ENCODE data around the gene SPOCD1.

SPOCD1 gene

DNA sequence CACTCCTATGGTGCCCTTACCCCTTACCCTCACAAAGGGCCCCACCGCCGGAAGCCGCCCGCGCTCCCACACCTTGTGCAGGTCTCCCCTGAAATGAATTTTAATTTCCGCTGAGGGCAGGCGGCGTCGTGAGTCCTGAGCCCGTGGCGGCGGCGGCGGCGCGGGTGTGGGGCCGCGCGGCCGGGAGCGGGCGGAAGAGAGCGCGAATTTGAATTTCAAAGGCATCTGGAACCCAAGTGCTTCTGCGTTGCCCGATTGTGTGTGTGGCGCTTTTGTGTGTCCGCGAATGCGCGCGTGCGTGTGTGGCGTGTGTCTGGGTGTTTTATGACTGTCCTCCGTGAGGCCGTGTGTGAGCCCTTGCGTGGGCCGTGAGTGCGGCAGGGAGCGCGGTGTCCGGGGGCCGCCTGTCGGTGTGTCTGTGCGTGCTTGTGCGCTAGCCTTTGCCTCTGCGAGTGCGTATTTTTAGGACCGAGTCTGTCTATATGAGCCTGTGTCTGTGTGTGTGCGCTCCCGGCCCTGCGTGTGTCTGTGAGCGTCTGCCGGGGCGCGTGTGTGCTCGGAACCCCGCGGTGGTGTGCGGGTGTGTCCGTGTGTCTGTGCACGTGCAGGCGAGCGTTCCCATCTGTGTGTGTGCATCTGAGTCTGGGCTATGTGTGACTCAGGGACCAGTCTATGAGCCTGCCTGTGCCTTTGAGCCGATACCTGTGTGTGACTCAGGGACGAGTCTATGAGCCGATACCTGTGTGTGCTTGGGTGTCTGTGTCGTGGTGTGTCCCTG, 43.7 kb downstream of the SPOCD1 start:
- DNase-seq (ENCODE audit: low spot score), result no peak

DNA sequence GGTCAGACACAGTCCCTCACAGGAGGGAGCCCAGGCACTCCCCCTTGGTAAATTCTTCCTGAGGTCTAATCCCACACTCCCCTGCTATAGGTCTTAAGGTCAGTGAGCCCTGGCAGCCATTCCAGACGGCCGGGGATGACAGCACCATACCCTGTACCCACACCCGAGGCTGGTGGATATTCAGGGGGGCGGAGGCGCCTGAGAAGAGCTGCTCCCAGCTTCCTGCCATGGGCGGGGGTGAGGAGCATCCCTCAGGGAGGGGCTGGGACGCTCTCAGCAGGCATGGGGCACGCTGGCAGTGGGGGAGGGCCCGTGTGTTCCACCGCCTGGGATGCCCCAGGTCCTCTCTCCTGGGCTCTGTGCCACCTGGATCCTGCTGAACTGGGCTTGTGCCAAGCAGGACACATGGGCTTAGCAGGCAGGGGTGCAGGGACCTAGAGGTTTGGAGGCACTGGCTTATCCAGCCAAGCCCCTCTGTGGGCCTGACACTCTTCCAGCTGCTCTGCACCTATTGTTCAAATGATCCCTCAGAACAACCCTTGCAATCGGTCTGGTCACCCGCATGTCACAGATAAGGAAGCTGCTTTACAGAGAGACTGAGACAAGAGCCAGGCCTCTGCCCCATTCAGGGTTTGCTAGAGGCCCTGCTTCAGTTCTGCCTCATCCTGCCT, 46.0 kb downstream of the SPOCD1 start:
- DNase-seq (ENCODE audit: low spot score), result no peak

DNA sequence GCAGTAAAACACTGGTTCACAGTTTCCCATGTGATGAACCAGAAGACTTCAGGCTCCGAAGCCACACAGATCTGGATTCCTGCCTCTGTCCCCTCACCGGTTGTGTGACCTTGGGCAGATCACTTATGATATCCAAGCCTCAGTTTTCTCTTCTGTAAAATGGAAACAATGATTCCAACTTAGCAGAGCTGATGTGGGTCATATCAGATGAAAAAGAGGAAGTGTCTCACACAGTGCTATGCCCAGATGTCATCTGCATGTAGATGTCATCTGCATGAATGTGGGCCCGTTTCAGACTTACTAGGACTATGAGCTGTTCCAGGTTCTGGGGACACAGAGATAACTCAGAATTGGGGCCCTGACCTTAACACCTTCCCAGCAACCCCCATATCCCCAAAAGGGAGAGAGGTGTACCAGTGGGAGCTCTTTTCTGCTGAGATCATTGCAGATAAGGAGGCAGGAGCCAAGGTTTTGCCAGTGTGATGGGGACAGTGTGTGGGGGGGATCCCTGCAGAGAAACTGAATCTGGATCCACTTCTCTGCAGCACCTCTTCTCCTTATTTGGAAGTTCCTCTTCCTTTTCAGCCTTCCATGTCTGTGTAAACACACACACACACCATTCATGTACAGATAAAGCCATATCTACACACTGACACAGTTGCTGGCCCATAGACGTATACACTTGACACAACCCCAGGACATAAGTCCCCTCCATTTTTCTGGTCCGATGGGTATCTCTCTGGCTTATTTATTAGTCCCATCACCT, 46.7 kb downstream of the SPOCD1 start:
- peak; percentile 76 for DNase-seq (ENCODE audit: low spot score)

DNA sequence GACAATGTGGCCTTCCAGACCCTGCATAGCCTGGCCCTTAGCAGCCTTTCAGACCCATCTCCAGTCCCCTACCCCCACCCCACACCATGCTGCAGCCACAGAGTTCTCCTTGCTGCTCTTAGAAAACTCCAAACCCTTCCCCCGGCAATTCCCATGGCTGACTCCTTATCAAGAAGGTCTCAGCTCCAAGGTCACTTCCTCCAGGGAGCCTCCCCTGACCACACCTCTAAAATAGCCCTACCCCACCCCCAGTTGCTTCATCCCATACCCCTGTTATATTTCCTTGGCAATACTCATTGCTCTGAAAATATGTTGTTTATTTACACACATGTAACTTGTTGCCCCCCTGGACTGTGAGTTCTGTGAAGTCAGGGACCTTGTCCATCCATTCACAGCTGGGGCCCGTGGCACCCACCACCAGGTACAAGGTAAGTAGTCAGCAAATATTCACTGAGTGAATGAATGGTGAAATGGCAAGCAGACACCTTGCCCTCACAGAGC, 47.4 kb downstream of the SPOCD1 start:
- no peak for DNase-seq (ENCODE audit: low spot score)

DNA sequence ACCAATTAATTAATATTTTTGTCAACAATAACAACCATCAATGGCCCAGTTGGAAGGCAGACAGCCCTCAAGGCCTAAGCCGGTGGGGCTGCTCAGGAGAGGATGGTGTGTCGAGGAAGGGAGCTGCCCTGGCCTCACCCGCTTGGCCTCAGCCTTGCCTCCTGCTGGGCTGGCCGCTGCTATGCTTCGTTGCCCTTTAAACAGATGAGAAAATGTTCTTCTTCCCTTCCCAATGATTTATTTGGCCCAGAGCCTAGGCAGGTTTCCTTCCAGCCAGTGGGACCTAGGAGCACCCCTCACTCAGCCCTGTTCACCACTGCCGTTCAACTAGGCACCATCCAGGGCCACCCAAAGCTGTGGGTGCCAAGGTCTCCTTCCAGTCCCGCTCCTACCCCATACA, 48.6 kb downstream of the SPOCD1 start:
- DNase-seq (ENCODE audit: low spot score), result no peak

DNA sequence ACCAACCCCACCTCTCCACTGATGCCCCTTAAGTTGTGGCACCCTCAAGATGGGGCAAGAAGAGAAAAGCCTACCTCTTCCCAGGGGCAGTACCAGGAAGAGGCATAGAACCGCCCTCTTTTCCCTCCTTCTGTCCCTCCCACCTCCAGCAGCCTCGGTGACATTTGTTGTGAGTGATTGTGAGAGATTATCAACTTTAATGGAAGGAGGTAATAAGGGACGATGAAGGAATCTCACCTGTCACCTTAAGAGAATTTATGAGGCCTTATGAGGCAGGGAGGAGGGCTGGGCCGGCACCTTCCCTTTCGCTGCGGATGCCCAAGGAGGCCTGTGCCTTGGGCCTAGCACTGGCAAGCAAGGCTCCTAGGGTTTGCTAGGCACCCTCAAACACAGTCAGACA, 50.3 kb downstream of the SPOCD1 start:
- DNase-seq (ENCODE audit: low spot score), result no peak

DNA sequence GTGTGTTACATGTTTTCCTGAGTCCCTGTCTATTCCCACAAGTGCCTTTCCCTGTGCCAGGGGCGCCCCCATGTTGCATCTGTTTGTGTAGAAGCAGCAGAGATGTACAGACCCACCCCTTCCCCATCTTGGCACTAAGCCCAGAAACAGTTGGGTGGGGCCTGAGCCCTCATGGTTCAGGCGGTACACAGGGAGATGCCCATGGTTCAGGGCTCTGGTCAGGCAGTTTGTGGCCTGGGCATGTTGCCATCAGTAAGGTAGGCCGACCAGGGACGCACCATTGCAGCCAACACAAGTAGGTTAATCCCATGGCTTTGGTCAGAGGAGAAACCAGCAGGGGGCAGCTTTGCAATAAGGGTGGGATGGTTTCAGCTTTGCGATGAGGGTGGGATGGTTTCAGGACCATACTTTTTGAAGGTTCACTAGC, 50.8 kb downstream of the SPOCD1 start:
- peak; percentile 58 for DNase-seq (ENCODE audit: low spot score)

DNA sequence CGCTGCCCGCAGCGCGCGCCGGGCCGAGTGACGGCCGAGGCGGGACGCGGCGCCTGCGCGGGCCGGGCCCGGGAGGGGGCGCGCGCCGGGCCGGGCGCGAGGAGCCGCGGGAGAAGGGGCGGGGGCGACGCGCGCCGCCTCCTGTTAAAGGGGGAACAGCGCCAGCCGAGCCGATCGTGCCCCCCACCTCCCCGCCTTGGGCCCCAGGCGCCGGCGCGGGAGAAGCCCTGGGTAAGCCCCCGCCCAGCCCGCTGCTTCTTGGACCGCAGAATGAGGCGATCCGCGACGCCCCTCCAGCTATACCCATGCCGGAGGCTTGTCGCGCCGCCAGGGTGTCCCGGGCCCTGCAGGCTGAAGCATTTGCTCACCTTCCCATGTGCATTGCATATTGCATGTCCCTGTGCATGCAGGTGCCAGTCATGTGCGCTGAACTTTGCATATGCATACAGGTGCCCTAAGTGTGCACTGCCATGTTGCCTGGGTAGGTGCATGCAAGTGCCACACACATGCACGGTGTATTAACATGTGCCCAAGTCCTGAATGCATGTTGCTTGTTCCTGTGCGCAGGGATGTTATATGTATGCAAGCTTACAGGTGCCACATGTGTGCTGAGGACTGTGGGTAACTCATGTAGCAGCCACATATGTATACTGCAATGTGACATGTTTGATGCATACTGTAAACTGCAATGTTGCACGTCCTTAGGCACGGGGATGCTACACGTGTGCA, 51.3 kb downstream of the SPOCD1 start, which contains the start of gene ADGRB2:
ADGRB2 (minus strand) TSS at position 29 of the 729 bp plus-strand sequence. CDS start 7,119 bp downstream, outside the sequence.
- DNase-seq (ENCODE audit: low spot score), result peak; percentile 72

DNA sequence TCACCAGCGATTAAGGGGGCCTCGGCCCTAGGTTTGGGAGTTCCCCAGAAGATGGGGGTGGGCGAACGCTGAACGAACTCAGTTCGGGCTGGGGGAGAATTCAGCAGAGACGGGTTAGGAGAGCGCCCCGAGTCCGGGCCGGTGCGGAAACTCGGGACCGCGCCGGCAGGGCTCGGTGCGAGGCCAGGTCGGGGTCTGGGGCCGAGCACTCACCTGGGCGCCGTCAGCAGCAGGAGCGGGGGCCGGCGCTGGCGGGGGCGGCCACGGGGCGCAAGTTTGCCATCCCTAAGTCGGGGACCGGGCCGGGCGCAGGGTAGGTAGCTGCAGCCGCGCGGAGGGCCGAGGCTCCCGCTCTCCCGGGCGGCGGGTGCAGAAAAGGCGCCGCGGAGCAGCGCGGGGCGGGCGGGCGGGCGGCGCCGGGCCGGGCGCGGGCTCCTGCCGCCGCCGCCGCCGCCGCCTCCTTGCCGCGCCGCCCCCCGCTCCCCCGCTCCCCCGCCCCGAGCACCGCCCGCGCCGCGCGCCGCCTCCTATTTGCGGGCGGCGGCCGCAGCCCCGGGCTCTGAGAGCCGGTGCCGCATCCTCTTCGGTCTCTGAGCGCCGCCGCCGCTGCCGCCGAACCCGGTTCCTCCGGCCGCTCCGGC, 52.0 kb downstream of the SPOCD1 start:
- no peak for DNase-seq (ENCODE audit: low spot score)

DNA sequence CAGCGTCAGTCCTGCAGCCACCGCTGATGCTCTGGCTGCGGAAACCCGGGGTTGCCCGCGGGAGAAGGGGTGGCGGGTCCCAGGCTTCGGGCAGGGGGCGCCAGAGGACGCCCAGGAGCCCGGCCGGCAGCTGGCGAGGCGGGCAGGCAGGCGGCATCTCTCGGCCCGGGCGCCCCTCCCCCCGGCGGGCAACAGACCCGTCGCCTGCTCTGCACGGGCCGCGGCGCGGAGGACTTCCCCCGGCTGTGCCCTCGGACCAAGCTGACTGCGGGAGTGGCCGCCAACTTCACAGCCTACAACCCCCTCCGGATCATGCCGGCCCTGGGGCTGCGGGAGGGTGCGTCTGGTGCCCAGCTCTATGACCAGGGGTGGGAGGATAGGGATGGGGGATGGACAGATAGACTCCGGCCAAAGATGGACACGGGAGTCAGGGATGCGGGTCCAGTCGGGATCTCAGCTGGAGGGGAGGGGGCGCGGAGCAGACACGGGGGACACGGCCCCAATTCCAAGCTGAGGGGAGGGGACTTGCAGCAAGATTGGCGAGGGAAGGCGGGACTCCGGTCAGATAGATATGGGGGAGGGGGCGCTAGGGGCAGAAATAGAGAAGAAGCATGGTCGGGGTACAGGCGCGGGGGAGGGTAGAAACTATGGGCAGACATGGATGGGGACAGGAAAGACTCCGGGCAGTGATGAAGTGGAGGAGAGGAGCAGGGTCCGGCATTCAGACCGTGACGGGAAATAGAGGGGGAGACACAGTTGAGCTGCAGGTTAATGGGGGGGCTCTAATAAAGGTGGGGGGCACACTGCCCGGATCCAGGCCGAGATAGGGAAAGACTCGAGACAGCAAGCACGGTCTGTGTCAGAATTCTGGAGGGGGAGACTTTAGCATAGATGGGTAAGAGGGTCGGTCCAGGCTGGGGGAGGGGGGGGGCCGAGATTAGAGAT, 52.8 kb downstream of the SPOCD1 start:
- peak; percentile 84 for DNase-seq (ENCODE audit: low spot score)

DNA sequence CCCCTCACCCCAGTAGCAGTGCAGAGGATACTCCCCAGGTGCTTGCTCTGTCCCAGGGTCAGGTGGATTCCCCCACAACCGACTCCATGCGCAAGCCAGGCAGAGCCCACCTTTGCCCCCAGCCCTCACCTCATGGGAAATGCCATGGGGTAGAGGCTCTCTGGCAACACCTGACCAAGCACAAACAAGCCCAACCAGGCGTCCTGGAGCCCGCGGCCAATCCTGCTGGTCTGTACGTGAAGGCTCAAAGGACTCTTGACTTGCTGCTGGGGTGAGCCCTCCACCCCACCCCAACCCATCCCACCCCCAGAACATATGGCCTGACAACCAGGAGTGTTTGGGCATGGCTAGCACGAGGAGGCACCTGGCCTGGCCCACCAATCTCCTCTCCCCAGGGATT, 53.5 kb downstream of the SPOCD1 start:
- no peak for DNase-seq (ENCODE audit: low spot score)

DNA sequence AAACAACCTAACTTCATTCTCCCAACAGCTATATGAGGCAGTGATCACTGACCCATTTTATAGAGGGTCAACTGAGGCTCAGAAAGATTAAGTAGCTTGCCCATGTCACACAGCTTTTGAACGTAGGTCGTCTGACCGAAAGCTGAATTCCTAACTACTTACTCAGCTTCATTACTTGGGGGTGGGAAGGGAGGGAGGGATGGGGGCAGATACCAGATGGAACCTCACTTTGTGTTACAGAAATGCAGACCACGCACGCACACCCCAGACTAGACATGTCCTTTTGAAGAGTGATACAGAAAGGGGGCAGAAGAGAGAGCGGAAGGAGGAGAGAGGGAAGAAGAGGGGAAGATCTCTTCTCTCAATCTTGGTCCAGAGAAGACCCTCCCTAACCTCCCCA, 53.9 kb downstream of the SPOCD1 start:
- DNase-seq (ENCODE audit: low spot score), result no peak

DNA sequence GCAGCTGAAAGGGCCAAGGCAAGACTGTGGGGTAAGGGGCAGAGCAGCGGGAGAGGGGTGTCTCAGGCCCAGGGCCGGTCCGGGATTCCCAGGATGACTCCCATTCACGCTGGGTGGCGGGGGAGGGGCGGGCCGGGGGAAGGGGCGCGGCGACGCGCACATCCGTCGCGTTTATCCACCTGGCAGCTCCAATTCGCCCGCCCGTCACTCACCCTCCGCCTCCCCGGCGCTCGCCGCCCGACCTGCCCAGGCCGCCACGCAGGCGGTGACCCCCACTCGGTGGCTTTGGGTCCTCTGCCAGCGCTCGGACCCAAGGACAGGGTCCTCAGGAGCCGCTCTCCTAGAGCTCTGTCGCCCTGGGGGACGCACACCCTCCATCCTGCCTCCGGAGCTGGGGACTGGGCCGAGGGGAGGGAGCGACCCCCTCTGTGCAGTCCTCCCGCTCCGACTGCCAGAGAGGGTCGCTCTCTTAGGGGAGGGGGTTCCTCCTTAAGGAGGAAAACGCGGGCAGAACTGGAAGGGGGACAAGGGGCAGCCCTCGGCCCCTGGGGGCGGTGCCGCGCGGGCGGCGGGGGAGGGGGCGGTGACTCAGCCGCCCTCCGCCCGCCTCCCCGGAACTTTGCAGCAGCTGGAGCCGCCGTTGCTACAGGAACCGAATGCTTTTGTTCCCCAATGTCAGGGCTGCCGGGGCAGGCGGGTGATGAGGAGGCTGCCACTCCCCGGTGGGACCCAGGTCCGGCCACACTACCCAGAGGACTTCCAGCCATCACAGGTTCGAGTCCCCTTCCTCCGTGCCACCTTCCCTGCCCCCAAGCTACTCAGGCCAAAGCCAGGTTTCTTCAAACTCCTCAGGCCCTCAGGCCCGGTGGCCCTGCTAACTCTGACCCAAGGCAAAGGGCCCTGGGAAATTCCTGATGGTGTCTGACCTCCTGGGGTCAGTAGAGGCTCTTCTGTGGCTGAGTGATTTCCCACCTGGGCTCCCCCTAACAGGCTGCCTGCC, 55.1 kb downstream of the SPOCD1 start:
- peak; percentile 62 for DNase-seq (ENCODE audit: low spot score)

DNA sequence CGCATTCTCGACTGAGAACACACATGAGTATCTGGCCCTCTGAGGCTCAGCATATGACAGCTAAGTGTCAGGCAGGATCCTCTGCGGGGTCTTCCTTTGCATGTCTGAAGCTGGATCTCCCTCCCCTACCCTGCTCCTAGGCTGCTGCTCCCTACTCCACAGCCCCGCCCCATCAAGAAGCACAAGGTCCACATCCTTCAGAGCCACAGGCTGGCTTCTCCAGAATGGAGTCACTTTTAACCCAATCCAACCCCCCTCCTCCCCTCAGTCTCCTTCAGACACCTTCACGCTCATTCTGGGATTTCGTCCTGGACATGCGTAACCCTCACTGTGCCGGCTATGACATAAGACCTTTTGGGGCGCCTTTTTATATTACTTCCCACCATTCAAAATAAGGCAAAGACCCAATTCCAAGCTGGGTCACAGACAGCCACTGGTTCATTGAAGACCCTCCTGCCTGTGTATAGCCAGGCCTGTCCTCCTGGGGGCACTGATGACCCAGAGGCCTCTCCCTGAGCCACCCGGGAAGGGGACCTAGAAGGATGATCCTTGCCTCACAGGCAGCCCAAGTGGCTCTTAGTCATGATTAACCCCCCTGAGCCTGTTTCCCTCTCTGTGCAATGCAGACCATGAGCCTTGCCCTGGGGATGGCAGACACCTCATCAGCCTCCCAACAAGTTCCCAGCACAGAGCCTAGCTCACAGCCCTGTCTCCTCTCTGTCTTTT, 56.4 kb downstream of the SPOCD1 start:
- DNase-seq (ENCODE audit: low spot score), result no peak

DNA sequence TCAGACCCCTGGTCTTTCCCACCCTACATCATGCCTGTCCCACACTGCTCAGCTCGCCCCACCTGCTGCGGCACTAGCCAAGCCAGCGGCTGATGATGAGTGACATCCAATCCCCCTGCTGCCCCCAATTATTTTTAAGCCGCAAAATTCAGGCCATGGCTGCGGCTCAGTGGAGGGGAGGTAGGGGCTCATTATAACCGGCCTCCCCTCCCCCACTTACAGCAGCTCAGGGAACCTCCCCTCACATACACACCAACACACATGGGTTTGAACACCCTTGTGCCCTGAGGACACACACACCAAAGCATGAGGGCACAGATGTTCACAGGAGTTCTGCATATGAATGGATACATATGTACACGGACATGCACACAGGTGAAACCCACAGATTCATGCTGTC, 57.0 kb downstream of the SPOCD1 start:
- DNase-seq (ENCODE audit: low spot score), result no peak

DNA sequence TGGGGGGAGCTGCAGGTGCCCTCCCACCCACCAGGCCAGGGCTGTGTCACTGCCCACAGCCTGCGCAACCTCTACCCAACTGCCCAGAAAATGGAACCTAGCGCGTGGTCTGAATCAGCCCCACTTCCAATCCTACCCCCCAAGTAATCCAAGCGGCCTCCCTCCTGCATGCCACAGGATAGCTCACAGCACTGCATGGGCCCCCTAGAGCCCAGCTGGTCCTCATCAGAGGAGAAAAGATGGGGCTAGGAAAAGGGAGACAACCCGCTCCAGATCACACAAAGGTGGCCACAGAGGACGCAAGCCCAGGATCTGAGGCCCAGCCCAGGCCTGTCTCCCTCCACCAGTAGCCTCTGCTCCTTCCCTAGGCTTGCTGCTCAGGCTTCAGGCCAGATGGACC, 57.8 kb downstream of the SPOCD1 start:
- no peak for DNase-seq (ENCODE audit: low spot score)

DNA sequence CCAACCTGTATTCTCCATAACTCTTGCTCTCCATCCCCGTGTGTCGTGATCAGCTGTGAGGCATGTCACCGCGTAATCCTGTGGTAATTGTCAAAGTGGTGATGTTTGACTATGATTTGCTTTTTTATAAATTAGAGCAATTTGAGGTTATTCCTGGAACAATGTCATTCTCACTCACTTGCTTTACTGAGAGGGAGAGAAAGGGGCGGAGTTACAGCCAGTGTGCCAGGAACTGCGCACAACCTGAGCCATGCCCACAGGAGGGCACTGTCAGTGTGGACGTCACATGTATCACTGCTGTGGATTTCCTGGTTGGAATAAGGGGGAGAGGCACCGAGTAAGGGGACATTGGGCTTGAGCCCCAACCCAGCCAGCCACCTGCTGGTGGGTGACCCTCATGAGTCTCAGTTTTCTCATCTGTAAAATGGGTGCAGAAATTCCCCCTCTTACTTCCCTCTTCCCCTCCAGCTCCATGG, 58.6 kb downstream of the SPOCD1 start:
- no peak for DNase-seq (ENCODE audit: low spot score)

DNA sequence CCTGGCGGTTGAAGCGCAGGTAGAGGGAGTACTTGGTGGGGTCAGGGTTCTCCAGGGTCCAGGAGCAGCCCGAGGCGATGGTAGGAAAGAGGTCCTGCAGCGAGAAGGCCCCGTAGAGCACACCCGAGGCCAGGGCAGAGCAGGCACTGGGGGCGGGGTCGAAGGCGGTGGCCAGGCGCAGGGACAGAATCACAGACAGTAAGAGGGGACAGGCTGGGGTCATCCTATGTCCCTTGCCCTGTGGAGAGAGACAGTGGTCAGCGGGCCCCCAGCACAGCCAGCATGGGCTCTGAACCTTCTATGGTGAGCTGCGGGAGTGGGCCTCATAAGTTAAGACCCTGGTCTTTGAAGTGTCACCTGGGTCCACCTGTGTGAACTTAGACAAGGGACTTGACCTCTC, 59.2 kb downstream of the SPOCD1 start:
- no peak for DNase-seq (ENCODE audit: low spot score)

Measured in NAMALWA (cell line).